H54 (cell line): ENCODE results near the gene HOXD12.

Experiments
- DNase-seq: peaks from one replicate; pipeline ENCODE4 v3.0.0; 2011; ENCODE audit warnings: low spot score, mixed read lengths; ENCODE audit not compliant: insufficient read length
- FAIRE-seq: peaks from 3 replicates; lab custom pipeline; 2011; peaks lifted over from hg19 to GRCh38; lab: Jason Lieb, UNC
- POLR2A ChIP-seq: IDR thresholded peaks from 2 replicates; pipeline ENCODE4 v1.6.1; 2011; ENCODE audit warnings: low read depth, mild to moderate bottlenecking, low read length

HOXD12 gene

GRCh38 chr2:176093898-176094249, 5.7 kb upstream of the HOXD12 start:
- no peak for TF ChIP-seq POLR2A
- FAIRE-seq (no peak), DNase-seq (no peak)

- FAIRE-seq (no peak), DNase-seq (no peak)
- no peak for TF ChIP-seq POLR2A
These were observed 5.2 kb upstream of the HOXD12 start for GRCh38 chr2:176094349-176094748.

- DNase-seq (no peak), FAIRE-seq (no peak)
- TF ChIP-seq POLR2A = no peak
These were observed 4.2 kb upstream of the HOXD12 start for GRCh38 chr2:176095421-176095820.

- DNase-seq (no peak), FAIRE-seq (no peak)
- no peak for TF ChIP-seq POLR2A
These were observed 3.2 kb upstream of the HOXD12 start for GRCh38 chr2:176096243-176096985.

GRCh38 chr2:176096986-176097819, 2.4 kb upstream of the HOXD12 start:
- peak; percentile 26; the same call in 1 of the 2 replicates for TF ChIP-seq POLR2A
- DNase-seq (peak; percentile 96), FAIRE-seq (no peak)

GRCh38 chr2:176097820-176098365, 1.7 kb upstream of the HOXD12 start:
- DNase-seq (no peak), FAIRE-seq (no peak)
- TF ChIP-seq POLR2A = no peak

DNA sequence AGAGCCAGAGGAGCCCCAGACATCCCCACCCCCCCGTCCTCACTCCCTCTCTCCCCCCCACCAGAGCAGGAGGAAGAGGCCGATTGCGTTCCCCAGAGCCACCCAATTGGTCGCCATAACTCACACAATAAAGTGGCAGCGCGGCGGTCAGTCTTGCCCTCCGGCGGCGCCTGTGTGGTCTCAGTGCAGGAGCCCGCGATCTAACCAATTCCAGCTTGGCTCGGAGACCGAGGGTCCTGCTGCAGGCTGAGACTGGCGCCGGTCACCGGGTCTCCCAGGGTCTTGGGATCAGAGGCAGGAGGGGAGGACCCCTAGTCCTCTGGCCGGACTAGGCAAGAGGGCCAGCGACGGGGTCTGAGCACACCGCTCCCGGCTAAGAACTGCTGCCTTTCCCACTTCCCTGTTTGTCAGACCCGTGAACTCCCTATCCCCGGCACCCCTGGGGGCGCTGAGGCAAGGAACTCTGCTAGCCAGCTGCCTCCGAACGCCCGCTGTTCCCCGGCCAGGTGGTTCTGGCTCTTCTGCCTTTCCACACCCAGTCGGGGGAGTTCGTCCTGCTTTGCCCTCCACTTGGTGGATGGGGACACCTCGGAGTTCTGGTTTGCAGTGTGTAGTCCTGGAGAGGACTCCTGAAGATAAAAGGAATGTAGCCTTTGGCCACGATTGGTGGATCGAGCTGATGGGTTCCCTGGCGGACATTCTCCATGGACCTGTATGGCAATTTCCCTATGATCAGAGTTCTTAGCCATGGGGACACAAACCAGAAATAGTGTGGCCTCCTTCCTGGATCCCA, 1.0 kb upstream of the HOXD12 start:
- FAIRE-seq = no peak

DNA sequence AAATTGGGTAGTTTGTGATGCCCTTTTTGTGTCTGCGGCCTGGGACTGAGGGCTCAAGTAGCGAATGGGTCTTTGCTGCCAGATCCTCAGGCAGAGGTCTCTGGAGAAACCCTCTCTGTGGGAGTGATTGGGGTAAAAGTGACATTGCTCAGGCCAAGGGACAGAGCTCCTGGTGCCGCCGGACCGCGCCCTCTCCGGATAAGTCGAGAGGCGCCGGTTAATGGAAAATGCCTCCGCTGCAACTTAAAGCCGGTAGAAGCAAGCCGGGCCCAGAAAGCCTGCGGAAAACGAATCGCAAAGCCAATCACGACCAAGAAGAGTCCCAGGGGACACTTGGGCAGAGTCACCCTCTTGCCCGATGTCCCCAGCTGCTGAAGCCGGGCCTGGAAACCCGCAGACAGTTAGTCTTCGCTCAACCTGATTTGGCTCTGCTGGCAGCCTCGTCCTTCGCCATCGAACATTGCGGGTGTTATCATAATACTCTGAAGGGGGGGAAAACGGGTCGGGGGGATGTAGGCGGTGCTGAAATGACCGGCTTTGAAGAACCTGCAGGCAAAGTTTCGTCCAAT, 352 bp upstream of the HOXD12 start:
- DNase-seq = no peak
- no peak for TF ChIP-seq POLR2A
- no peak for FAIRE-seq

More for the DNA sequence above, 1.0 kb upstream of the HOXD12 start:
- DNase-seq = no peak
- TF ChIP-seq POLR2A = no peak

GRCh38 chr2:176100547-176101140, 1.0 kb downstream of the HOXD12 start:
- no peak for DNase-seq

DNA sequence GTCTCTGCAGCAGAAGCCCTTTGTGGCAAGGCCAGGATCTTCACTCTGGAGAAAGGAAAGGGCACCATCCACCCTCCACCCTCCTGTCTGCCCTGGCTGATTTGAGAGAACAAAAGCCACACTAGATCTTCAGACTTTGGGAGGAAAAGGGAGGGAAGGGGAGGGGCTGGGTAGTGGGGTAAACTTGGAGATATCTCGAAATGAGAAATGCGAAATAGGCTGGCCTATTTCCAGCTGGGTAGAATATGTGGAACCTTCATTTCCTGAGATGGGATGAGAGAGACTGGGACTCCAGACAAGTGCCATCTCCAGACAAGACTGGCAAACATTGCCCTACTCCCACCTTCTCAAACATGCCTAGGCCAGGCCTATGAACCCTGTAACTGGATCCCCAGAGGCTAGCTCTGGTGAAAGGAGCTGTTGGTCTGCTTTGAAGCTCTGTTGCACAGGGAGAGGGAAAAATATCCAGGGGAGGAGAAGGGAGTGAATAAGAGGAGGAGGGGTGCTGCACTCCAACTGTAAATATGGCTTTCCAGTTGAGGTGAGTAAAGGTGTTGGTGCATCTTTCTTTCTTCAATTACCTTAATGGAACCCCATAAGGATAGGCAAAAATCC, 1.7 kb downstream of the HOXD12 start:
- TF ChIP-seq POLR2A = no peak
- no peak for FAIRE-seq
- DNase-seq = no peak

More at GRCh38 chr2:176100547-176101140, 1.0 kb downstream of the HOXD12 start:
- no peak for TF ChIP-seq POLR2A
- FAIRE-seq = no peak

- TF ChIP-seq POLR2A = no peak
- no peak for FAIRE-seq
These were observed 2.2 kb downstream of the HOXD12 start for GRCh38 chr2:176101842-176102241.

GRCh38 chr2:176102309-176102866, 2.8 kb downstream of the HOXD12 start:
- no peak for TF ChIP-seq POLR2A
- no peak for DNase-seq
- no peak for FAIRE-seq

More at GRCh38 chr2:176101842-176102241, 2.2 kb downstream of the HOXD12 start:
- DNase-seq = no peak

DNA sequence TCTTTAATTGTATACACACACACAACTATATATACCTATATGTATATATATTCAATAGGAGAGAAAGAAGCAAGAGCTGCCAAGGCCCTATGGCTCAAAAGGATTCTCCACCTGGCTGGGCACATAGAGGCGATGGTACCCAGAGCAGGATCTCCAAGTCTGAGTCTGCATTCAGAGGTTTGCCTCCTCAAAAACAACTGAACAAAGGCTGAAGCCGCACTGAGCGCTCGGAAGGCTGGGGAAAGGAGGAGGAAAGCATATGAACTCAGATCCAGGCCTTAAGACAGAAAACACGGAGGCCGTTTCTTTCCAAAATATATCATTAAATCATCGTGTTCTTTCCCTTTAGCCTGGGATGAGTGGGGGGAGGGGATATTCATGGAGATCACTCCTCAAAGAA, 3.6 kb downstream of the HOXD12 start:
- no peak for FAIRE-seq
- no peak for TF ChIP-seq POLR2A
- no peak for DNase-seq
